Spleen (tissue), 3 donors: ENCODE results near the gene LRRC32.

Experiments
- POLR2A ChIP-seq, 3 donors: fragments of 450-650 bp; IDR thresholded peaks; one replicate each; pipeline ENCODE4 v1.5.1; 2017; ENCODE audit warnings: antibody characterized with exemption in 3 of 3, mild to moderate bottlenecking in 1 of 3
- POLR2AphosphoS5 ChIP-seq, 3 donors: sonication (generic); formaldehyde crosslinking; IDR thresholded peaks; one replicate each; pipeline ENCODE4 v1.5.1; 2017; ENCODE audit warnings: antibody characterized with exemption in 3 of 3

DNA sequence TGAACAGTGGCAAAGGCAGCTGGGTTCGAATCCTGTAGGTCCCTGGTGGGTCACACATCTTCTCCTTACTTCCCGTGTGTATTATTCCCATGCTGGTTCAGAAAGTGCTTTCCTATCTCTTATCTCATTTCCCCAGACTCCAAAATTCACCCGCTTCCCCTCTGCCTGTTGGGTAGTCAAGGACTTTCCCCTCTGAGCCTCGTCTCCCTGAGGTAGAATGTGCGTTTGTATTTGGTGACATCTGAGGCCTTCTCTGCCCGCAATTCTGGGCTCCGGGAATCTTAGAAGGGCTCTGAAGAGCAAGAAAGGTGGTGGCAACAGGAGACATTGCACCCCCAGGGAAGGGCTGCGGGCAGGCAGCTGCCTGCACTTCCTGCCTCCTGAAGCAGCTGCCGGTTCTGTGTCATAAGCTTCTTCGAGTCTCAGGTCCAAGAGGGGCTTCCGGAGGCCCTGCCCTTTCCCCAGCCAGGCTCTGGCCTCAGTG lies 5.9 kb downstream of the LRRC32 start:
- TF ChIP-seq POLR2AphosphoS5 (IDR thresholded peaks at IDR 0.05): peak in 2 of 3 donors; percentile 13 to 56
- TF ChIP-seq POLR2A (IDR thresholded peaks at IDR 0.05): no peak
